Myocyte (in vitro differentiated cells): ENCODE measurements around the gene WDR93. TPM values are rescaled to one million over a fixed set of nuclear protein-coding genes. Genes with fewer than 3 reads are reported as not detected.

Experiments used
- DNase-seq: peaks from one replicate; pipeline ENCODE4 v3.0.0-alpha.2; 2012; ENCODE audit warnings: low read depth
- total RNA-seq: library from RNA; depleted of rRNA; stranded (reverse); fragments of >200 nt; gene quantifications from 2 replicates; pipeline ENCODE4 v1.2.3, GENCODE V29; 2014

Gene WDR93
- total RNA-seq, 1 donor from 2014 or later: not detected

DNA sequence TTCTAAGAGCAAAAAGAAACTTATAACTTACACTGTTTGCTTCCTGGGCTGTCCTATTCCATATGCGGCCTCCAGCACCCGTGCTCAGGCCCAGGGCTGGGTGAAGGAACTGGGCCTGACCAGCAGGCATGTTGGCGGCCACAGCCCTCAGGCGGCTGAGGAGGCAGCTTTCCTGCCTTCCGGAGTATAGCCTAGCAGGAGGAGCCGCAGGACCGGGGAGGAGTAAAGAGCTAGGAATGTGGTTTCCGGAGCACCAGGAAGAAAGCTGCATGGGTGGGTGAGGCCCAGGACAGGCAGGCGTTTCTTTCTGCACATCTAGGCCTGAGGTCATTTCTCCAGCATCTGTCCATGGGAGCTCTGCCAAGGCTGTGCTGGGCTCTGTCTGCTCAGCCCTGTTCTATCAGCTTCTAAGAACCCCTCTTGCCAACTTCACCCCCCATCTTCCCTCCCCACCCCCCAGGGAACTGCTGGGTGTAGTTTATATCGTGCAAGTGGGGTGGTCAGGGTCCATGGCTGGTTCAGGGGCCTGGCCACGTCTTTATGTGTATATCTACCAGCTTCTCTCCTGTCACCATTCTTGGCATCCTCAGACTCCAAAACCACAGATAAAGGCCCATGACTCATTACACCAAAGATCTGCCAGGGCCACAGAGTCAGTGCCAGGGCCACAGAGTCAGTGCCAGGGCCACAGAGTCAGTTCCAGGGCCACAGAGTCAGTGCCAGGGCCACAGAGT, 27.6 kb upstream of the WDR93 start:
- peak; percentile 93 for DNase-seq

GRCh38 chr15:89664441-89665350, 25.9 kb upstream of the WDR93 start:
- peak; percentile 18 for DNase-seq

DNA sequence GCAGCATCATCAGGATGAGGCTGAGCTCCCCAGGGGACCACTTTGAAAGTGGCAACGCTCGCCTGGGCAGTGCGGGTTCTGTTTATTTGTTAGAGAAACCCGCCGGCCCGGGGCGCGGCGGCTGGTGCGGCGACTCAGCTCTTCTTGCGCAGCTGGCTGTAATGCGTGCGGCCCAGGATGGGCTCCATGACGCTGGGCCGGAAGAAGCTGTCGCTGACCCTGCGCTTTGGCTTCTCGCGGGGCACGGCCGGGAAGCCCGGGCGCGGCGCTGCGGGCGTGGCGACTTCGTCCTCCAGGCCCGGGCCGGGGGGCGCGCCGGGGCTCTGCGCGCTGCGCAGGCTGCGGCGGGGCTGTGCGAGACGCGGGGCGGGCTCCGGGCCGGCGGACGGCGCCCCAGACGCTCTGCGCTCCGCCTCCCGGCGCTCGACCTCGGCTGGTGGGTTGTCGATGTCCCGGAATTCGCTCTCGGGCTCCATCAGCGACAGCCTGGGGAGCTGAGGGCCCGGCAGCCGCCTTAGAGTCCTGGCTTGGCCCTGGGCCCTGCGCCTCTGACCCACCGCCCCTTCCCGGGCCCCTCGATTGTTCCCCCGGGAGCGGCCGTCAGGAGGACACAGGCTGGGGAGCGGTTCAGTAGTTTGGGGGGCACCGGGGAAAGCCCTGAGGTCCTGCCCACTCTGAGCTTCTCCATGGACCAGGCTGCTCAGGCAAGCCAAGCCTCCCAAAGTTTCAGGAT, 25.0 kb upstream of the WDR93 start:
- peak; percentile 71 for DNase-seq

DNA sequence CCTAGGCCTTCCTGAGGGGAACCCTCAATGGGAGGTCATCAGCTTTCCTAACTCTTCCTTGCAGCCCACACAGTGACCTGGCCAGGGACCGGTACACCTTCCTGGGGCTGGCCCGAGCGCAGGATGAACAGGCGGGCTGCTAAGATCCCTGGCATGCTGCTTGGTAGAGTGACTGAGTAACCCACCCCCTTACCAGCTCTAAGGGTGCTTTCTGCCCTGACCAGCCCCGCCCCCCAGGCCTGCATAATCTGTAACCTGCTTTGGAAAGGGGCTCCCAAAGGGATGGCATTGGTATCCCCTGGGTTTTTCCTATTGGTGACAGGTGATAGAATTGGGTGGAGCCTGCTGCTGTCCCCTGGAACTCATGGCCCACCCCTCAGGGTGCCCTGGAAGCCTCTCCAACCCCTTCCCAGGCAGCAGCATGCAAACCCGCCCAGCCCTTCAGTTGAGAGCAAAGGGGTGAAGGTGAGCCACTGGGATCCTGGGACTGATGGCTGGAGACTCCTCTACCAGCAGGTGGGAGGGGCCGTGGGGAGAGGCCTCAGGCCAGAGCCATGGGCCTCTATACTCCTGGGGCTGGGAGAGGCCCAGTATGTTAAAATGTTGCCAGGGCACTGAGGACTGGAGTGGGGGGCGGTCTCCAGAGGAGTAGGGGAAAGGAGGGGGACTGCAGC, 24.3 kb upstream of the WDR93 start:
- no peak for DNase-seq

GRCh38 chr15:89666858-89667705, 23.5 kb upstream of the WDR93 start:
- no peak for DNase-seq

DNA sequence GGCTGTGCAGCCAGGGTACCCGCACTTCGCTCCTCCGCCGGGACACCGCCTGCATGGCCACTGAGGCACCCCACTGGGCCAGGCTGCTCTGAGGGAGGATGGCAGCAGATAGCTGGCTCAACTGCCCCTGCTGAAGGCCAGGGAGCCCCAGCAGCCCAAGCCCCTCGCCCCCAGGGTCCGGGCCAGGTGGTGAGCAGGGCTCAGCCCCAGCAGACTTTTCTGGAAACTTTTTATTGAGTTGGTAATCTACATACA, 23.0 kb upstream of the WDR93 start:
- no peak for DNase-seq

DNA sequence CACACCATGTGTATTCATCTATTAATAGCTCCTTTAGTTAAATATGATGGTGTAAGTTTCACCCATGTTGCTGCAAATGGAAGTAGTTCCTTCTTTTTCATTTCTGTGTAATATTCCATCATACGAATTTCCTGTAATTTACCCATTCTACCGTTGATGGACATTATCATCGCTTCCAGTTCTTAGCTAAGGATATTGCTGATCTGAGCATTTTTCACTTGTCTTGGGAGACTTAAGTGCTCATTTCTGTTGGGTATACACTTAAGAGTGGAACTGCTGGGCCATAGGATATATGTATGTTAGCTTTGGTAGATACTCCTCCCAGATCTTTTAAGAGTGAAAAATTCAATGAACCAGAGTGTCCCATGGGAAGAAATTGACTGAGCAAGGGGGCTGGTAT, 22.4 kb upstream of the WDR93 start:
- no peak for DNase-seq

DNA sequence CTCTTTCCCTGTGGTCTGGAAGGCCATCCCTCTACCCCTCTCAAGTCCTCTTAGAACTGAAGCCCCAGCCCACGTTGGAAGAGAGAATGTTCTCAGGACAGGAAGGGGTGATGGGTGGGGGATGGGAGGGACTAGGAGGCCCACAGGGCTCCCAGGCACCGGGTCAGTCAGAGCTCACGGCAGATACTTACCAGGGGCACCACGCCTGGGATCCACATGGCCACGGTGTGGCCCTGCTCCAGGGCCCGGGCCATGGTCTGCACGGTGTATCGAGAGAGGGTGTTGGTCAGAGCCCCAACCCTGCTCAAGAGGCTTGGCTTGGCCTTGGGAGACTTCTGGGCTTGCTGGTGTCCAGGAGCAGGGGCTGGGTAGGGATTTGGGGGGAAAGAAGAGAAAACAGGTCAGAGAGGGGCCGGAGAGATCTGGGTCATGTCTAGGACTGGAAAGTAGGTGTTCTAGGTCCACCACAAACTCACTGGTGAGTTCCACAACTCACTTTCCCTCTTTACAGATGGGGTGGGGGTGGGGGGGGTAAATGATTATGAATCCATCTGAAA, 21.2 kb upstream of the WDR93 start:
- DNase-seq: no peak

DNA sequence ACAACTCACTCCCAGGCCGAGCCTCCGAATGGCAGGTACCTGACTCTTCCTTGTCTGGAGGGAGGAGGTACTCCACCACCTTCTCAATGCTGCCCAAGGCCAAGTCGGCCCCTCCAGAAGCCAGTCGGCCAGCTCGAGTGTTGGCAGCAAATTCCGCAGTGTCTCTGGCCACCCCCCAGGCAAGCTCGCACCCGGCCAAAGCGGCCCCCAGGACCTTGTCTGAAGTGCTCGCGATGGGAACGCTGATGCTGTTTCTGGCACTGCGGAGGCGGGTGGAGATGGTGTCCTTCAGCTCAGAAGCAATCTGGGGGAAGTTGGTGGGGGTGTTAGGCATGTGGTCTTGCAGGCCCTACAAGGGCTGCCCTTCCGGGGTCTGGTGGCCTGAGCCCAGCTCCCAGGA, 20.7 kb upstream of the WDR93 start:
- DNase-seq: no peak

DNA sequence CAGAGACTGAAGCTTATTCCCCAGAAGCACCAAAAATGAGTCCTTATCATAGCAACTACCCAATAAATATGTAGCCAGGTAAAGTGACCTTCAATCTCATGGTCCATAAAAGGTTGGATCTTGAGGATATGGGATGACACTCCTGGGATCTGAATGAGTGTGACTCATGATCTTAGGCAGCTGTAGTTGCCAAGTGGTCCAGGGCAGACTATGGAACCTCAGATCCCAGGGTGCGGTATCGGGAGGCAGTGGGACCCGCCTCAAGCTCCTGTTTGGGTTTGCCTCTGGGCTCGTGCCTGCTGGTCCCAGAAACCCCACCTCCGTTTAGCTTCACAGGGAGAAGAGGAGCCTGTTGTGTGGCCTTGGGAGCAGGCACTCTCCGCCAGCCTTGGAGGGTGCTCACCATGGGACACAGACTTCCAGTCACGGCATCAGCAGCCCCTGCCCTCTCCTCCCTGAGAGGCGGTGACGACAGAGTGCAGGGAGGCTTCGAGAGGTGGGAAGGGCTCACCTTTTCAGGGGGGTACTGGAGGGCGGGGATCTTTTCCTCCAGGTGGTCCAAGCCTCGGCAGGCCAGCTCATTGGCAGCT, 19.5 kb upstream of the WDR93 start:
- no peak for DNase-seq

- DNase-seq: no peak
Observed at GRCh38 chr15:89671687-89672086, 18.9 kb upstream of the WDR93 start.

DNA sequence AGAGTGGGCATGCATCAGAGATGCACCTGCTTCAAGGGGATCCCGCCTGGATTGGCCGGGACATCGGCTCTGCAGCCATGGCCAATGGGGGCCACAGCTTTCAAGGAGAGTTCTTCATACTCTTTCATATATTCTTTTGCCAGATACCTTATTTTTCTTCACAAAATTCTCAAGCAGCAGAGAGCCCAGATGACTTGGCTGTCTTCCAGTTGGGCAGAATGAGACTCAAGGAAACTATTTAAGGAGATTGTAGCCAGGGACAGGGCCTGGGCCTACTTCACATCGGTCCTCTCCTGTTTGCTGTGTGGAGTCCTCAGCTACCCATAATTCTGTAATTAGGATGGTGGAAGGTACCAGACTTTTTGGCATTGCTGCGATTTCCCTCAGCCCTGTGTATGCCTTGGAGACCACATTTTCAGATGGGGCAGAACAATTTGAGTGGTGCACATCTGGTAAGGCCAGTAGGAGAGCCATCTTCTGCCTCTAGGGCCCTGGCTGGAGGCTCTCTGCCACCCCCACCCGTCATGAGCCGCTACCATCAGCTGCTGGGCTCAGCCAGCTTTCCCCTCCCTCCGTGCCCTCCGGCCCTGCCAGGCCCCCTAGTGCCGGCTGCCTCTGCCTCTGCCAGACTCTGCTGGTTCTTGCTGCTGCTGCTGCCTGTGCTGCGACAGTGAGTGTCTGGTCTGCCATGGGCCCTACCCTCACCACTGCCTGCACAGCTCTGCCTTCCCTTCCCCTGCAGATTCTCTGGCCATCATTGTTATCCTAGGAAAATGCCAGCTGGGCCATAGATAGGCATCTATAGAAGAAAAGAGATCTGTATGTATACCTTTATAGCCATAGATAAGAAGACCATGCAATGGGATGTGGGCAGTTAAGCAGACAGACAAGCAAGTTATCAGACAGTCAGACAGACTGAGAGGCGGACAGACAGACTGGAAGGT, 18.1 kb upstream of the WDR93 start:
- DNase-seq: peak; percentile 29

GRCh38 chr15:89673165-89673512, 17.5 kb upstream of the WDR93 start:
- peak; percentile 21 for DNase-seq

DNA sequence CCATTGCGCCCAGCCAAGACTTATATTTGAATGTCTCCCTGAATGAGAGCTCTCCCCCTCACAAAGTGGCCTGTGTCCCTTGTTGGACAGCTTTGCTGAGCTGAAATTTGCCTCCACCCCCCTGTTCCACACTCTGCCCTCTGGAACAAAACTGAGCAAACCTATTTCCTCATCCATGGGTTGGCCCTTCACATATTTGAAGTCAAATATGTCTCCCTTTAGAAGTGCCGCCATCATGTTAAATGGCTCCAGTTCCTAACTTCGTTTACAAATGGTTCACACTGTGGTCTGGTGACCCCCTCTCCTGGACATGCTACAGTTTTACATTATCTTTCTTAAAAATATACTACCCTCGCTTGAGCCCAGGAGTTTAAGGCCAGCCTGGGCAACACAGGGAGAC, 16.1 kb upstream of the WDR93 start:
- DNase-seq: no peak

GRCh38 chr15:89675606-89676005, 15.0 kb upstream of the WDR93 start:
- DNase-seq: no peak

DNA sequence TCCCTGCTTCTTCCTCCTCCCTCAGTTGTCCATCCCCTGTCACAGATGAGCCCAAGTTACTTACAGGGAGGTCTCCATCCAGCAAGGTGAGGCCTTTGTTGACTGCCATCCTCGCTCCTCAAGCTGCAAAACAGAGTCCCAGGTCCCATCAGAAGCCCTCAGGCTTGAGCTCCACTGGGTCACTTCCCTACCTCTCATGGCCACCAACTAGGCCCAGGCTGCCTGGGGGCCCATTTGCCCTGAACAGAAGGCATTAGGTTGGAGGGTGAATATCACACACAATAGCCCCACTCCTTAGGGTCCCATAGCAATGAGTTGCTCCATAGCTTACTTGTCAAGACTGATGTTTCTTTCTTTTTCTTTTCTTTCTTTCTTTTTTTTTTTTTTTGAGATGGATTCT, 13.2 kb upstream of the WDR93 start:
- DNase-seq: no peak

DNA sequence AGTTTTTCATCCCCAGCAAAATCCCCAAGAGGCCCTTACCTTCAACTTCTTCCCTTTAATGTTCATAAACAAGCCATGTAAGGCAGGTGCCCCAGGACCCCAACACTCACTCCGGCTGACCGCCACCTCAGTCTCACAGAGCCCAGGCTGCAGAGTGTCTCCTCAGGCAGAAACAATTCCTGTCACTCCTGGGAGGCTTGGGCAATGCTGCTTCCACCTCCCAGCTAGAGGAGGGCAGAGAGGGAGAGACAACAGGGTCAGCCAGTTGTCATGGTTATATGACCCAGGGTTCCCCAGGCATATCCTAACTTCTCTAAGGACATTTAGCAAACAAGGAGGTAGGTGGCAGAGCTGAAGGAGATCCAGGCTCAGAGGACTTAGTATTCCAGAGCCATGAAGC, 11.4 kb upstream of the WDR93 start, which contains the start of gene PLIN1:
TSS of gene PLIN1 (minus strand) at position 156 of the 400 bp plus-strand sequence. CDS start 1,878 bp downstream, outside the sequence.
- no peak for DNase-seq

DNA sequence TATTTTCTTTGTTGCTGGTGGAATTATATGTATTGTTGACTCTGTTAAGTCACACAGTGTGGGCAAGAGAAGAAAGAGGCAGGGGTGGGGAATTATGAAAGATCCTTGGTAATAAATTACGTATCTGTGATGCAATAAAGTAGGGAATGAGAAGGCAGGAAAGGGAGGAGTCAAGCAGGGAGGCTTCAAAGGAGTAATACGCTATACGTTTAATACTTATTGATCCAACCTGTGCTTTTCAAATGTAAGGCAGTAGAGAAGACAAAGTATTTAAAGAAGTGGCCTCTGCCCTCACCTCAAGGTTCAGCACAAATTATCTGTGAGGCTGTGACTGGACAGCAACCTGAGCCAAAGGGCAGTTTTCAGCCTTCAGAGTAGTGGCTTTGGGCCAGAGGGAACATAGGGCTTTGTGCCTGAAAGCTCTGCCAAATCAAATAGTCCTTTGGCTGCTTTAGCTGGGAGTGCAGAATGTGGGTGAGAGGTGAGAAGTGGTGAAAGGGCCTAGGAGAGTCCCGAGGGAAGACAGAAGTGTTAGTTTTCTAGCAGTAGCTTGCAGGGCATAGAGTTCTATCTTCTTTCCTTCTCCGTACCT, 10.2 kb upstream of the WDR93 start:
- peak; percentile 27 for DNase-seq
